Adrenal gland (tissue), 5 donors: ENCODE results near the gene FBXL14.

Source experiments
- CTCF ChIP-seq, 6 experiments: fragments of 450-650 bp in 4 of 6; fragments of 200-600 bp in 2 of 6; sonication (generic) in 1 of 6; IDR thresholded peaks; 1 replicate in 5 of 6; 2 replicates in 1 of 6; pipeline versions ENCODE4 v1.5.1 to v1.8.0; 2016 to 2021; ENCODE audit warnings: antibody characterized with exemption in 6 of 6, mild to moderate bottlenecking in 2 of 6, moderate library complexity in 1 of 6
- POLR2A ChIP-seq, 2 donors: fragments of 450-650 bp; IDR thresholded peaks; one replicate each; pipeline ENCODE4 v1.6.1; 2017; ENCODE audit warnings: antibody characterized with exemption in 2 of 2, mild to moderate bottlenecking in 2 of 2, moderate library complexity in 1 of 2
- donor health status: DM: no; HTN: no; CAD: no.

- TF ChIP-seq CTCF (IDR thresholded peaks at IDR 0.05), result no peak
- peak; percentile 46 to 61 for TF ChIP-seq POLR2A (IDR thresholded peaks at IDR 0.05)
Observed at GRCh38 chr12:1594261-1595025, at the start of gene FBXL14.
